Measurements from ENCODE around the gene MRPL14.

Gene MRPL14

DNA sequence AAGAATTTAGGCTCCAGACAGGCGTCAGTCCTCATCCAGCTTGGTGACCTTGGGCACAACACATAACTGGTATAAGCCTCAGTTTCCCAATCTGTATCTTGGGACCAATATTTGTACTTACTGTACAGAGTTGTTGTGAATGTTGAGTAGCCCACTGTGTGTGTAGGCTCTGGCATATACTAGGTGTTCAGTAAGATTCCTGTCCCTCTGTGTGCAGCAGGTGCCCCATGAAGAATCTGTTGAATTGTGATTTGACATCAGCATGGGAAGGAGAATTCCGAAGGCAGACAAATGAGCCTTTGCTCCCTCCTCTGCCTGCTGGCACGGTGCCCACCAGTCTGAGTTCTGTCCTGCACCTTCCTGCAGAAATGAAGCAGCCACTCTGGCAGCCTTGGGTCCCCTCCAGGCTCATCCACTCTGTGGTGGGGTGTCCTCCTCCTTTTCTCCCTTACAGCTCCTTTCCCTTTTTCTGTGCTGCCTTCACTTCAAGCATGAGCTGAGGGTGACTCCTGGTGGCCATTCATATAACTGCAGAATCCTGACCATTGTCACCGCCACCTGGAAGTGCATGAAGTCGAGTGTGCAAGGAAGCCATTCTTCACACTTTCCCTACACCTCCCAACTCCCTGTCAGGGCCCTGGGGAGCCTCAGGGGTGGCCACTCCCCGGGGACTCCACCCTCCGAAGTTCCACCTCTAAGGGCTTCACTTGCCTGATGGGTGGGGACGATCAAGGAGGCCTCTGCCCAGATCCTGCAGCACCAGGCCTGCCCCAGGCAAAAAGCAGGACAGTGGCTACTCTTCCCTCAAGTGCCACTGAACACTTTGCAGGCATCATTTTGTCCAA, 48.2 kb downstream of the MRPL14 start:
- no peaks in the 10 kb centered on the region for H3K36me3 ChIP-seq (ENCODE audit: insufficient read depth, low read length)
- no peaks in the 10 kb centered on the region for H3F3A ChIP-seq (ENCODE audit: low read depth)
- no peaks in the 10 kb centered on the region for H4K20me1 ChIP-seq (ENCODE audit: insufficient read depth, low read length, poor library complexity, severe bottlenecking)
- no peaks in the 10 kb centered on the region for H3K9me2 ChIP-seq (replicated peaks; ENCODE audit: low read depth, low read length)
- no peak overlapping the region for H3K4me3 ChIP-seq (ENCODE audit: low read length, poor library complexity, severe bottlenecking)
- no peak for TF ChIP-seq EZH2phosphoT487 (IDR thresholded peaks at IDR 0.05; ENCODE audit: borderline replicate concordance)
- TF ChIP-seq, protein P1, sequence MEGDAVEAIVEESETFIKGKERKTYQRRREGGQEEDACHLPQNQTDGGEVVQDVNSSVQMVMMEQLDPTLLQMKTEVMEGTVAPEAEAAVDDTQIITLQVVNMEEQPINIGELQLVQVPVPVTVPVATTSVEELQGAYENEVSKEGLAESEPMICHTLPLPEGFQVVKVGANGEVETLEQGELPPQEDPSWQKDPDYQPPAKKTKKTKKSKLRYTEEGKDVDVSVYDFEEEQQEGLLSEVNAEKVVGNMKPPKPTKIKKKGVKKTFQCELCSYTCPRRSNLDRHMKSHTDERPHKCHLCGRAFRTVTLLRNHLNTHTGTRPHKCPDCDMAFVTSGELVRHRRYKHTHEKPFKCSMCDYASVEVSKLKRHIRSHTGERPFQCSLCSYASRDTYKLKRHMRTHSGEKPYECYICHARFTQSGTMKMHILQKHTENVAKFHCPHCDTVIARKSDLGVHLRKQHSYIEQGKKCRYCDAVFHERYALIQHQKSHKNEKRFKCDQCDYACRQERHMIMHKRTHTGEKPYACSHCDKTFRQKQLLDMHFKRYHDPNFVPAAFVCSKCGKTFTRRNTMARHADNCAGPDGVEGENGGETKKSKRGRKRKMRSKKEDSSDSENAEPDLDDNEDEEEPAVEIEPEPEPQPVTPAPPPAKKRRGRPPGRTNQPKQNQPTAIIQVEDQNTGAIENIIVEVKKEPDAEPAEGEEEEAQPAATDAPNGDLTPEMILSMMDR (conservative IDR thresholded peaks at IDR 0.05; ENCODE audit: low read length) = peak; percentile 79
- peaks cover 17% of the 10 kb centered on the region for H3K4me1 ChIP-seq (ENCODE audit: insufficient read depth, low read length, poor library complexity, severe bottlenecking)
- H3K4me2 ChIP-seq (ENCODE audit: low read depth, low read length, poor library complexity, severe bottlenecking) = no peak overlapping the region
- no peak overlapping the region for H3K9ac ChIP-seq (ENCODE audit: low read depth, low read length, poor library complexity, severe bottlenecking)
- H2AFZ ChIP-seq (ENCODE audit: low read length) = peak overlapping the region; percentile 52; the same call in 1 of the 2 replicates
- no peaks in the 10 kb centered on the region for H3K9me3 ChIP-seq (ENCODE audit: insufficient read depth, low read depth, low read length)
- H3K79me2 ChIP-seq (ENCODE audit: insufficient read depth, low read length) = no peaks in the 10 kb centered on the region; the same call in 1 of the 2 replicates
- H3K27me3 ChIP-seq (ENCODE audit: insufficient read depth, low read length, poor library complexity, severe bottlenecking) = no peaks in the 10 kb centered on the region

DNA sequence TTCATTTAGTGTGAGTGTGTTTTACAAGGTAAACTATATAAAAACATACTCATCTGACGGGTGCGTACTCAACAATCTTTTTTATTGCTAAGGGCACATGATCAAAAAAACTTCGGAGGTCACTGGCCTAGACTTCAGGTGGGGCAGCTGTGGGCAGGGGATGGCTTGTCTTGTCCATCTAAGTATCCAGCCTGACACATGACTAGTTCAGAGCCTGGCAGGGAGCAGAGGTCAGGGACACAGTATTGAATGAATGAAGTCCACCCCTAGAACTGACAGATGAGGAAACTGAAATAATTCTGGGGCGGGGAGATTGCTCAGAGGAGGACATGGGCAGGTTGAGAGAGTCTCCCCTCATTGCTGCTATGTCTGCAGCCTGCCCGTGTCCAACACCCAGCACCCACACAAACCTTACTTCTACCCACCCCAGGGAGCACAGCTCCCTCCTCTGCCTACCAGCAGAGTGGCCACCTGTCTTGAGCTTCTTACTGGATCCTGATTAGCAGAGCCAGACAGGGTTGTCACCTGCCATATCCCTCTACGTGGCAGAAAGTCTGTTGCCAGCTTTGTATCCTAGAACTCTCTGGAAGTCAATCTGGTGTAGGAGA, 48.9 kb downstream of the MRPL14 start:
- H4K20me1 ChIP-seq (ENCODE audit: insufficient read depth, low read length, poor library complexity, severe bottlenecking) = no peaks in the 10 kb centered on the region
- no peak overlapping the region for H3K4me2 ChIP-seq (ENCODE audit: low read depth, low read length, poor library complexity, severe bottlenecking)
- no peak overlapping the region for H3K9ac ChIP-seq (ENCODE audit: low read depth, low read length, poor library complexity, severe bottlenecking)

DNA sequence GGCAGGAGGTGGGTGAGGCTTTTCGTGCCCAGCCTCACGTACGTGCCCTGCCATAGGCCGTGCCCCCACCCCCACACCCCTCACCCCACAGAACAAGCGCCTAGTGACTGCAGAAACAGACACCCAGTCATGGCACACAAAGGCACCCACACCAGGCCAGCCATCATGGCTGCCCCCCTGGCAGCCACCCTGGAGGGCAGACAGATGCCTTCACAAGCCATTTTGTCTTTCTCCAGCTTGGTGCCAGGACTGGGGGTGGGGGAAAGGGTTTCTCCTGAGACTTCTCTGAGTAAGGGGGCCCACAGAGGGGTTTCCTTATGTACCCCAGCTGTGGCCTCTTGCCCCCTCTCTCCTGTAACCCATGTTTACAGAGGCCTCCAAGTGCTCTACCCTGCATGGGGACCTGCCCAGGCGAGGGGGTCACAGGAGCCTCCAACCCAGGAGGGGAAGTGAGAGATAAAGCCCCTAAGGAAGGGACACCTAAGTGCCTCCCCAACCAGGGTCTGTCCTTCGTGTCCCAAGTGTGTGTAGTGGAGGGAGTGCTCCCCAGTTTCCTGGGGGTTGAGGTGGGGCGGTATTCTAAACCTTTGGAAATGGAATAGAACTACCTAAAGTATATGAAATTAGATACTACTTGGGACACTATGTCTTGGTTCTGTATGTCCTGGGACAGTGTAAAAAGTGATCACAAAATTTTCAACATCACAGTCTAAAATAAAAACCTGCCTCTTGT, 49.9 kb downstream of the MRPL14 start:
- Histone ChIP-seq H3F3A (ENCODE audit: low read depth) (no peaks in the 10 kb centered on the region), H3K27me3 (ENCODE audit: insufficient read depth, low read length, poor library complexity, severe bottlenecking) (no peaks in the 10 kb centered on the region), H3K79me2 (ENCODE audit: insufficient read depth, low read length) (peaks cover 7% of the 10 kb centered on the region; the same call in 1 of the 2 replicates), H4K20me1 (ENCODE audit: insufficient read depth, low read length, poor library complexity, severe bottlenecking) (no peaks in the 10 kb centered on the region), H3K9me3 (ENCODE audit: insufficient read depth, low read depth, low read length) (no peaks in the 10 kb centered on the region), H3K4me2 (ENCODE audit: low read depth, low read length, poor library complexity, severe bottlenecking) (no peak overlapping the region), H3K9me2 (replicated peaks; ENCODE audit: low read depth, low read length) (no peaks in the 10 kb centered on the region), H3K9ac (ENCODE audit: low read depth, low read length, poor library complexity, severe bottlenecking) (no peak overlapping the region), H3K4me3 (ENCODE audit: low read length, poor library complexity, severe bottlenecking) (no peak overlapping the region), H3K36me3 (ENCODE audit: insufficient read depth, low read length) (no peaks in the 10 kb centered on the region), H2AFZ (ENCODE audit: low read length) (no peak overlapping the region), H3K4me1 (ENCODE audit: insufficient read depth, low read length, poor library complexity, severe bottlenecking) (peaks cover 27% of the 10 kb centered on the region)
- TF ChIP-seq, protein P1 (conservative IDR thresholded peaks at IDR 0.05; ENCODE audit: low read length) = no peak
- no peak for TF ChIP-seq EZH2phosphoT487 (IDR thresholded peaks at IDR 0.05; ENCODE audit: borderline replicate concordance)

More for the DNA sequence above, 48.9 kb downstream of the MRPL14 start:
- no peaks in the 10 kb centered on the region; the same call in 1 of the 2 replicates for H3K79me2 ChIP-seq (ENCODE audit: insufficient read depth, low read length)
- H3K9me3 ChIP-seq (ENCODE audit: insufficient read depth, low read depth, low read length) = no peaks in the 10 kb centered on the region
- H2AFZ ChIP-seq (ENCODE audit: low read length) = no peak overlapping the region
- no peaks in the 10 kb centered on the region for H3K9me2 ChIP-seq (replicated peaks; ENCODE audit: low read depth, low read length)
- TF ChIP-seq, protein P1 (conservative IDR thresholded peaks at IDR 0.05; ENCODE audit: low read length) = no peak
- TF ChIP-seq EZH2phosphoT487 (IDR thresholded peaks at IDR 0.05; ENCODE audit: borderline replicate concordance) = no peak
- H3K4me3 ChIP-seq (ENCODE audit: low read length, poor library complexity, severe bottlenecking) = no peak overlapping the region
- H3K36me3 ChIP-seq (ENCODE audit: insufficient read depth, low read length) = no peaks in the 10 kb centered on the region
- H3F3A ChIP-seq (ENCODE audit: low read depth) = no peaks in the 10 kb centered on the region
- peaks cover 20% of the 10 kb centered on the region for H3K4me1 ChIP-seq (ENCODE audit: insufficient read depth, low read length, poor library complexity, severe bottlenecking)
- H3K27me3 ChIP-seq (ENCODE audit: insufficient read depth, low read length, poor library complexity, severe bottlenecking) = no peaks in the 10 kb centered on the region
